HFF-Myc (cell line): Measurements from ENCODE around the gene PARD3.
A peak's percentile ranks its signal among the peaks of the same experiment; 100 is the strongest.

Source experiments
- DNase-seq: peaks from one replicate; pipeline ENCODE4 v3.0.0-alpha.2; 2011; ENCODE audit warnings: low read depth; ENCODE audit errors: extremely low read depth
- H3K4me3 ChIP-seq: replicated peaks from 2 replicates; pipeline ENCODE4 v1.5.1; 2011; ENCODE audit warnings: low read depth, mild to moderate bottlenecking, control low read depth, low read length
- TF ChIP-seq, protein P1 (sequence below): IDR thresholded peaks from 2 replicates; pipeline ENCODE4 v1.5.1; 2012; ENCODE audit warnings: mild to moderate bottlenecking, low read depth, low read length, control low read depth; ENCODE audit errors: missing control alignments

The PARD3 gene

DNA sequence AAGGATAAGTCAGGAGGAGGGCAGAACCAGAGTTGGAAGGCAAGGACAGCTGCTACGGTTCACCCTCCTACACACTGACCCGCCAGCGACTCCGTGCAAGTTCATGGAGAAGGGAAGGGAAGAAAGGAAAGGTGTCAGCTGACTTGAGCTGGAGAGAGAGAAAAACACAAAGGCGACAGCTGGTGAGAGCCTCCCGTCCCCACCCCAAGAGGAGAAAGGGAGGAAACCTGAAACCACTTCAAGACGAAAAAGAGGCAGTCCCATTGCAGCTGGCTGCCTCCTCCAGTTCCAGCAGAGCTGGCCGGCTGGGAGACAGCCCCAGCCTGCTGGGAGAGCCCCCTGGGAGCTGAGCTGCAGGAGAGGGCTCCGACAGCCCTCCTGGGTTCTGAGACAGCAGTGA is 75.2 kb downstream of the PARD3 start:
- DNase-seq: peak; percentile 83
- TF ChIP-seq, protein P1, sequence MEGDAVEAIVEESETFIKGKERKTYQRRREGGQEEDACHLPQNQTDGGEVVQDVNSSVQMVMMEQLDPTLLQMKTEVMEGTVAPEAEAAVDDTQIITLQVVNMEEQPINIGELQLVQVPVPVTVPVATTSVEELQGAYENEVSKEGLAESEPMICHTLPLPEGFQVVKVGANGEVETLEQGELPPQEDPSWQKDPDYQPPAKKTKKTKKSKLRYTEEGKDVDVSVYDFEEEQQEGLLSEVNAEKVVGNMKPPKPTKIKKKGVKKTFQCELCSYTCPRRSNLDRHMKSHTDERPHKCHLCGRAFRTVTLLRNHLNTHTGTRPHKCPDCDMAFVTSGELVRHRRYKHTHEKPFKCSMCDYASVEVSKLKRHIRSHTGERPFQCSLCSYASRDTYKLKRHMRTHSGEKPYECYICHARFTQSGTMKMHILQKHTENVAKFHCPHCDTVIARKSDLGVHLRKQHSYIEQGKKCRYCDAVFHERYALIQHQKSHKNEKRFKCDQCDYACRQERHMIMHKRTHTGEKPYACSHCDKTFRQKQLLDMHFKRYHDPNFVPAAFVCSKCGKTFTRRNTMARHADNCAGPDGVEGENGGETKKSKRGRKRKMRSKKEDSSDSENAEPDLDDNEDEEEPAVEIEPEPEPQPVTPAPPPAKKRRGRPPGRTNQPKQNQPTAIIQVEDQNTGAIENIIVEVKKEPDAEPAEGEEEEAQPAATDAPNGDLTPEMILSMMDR: no peak
- H3K4me3 ChIP-seq: no peak overlapping the region; the same call in 1 of the 2 replicates

DNA sequence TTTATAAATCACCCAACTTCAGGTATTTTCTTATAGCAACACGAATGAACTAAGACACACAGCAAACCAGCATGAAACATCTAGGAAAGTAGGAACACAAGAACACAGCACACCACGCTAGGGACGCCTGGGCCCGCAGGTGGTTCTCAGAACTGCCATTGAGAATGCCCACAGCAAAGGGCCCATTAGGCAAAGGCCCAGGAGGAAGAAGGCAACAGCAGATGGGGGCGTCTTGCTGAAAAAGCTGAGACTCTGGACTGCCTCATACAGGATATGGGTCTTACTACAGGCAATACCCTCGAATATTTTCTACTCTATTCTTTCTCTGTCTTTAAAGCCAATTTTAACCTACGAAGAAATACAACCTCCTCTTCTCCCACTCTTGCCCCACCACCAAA is 77.3 kb downstream of the PARD3 start:
- DNase-seq: no peak
- no peak overlapping the region for H3K4me3 ChIP-seq
- TF ChIP-seq, protein P1: no peak

DNA sequence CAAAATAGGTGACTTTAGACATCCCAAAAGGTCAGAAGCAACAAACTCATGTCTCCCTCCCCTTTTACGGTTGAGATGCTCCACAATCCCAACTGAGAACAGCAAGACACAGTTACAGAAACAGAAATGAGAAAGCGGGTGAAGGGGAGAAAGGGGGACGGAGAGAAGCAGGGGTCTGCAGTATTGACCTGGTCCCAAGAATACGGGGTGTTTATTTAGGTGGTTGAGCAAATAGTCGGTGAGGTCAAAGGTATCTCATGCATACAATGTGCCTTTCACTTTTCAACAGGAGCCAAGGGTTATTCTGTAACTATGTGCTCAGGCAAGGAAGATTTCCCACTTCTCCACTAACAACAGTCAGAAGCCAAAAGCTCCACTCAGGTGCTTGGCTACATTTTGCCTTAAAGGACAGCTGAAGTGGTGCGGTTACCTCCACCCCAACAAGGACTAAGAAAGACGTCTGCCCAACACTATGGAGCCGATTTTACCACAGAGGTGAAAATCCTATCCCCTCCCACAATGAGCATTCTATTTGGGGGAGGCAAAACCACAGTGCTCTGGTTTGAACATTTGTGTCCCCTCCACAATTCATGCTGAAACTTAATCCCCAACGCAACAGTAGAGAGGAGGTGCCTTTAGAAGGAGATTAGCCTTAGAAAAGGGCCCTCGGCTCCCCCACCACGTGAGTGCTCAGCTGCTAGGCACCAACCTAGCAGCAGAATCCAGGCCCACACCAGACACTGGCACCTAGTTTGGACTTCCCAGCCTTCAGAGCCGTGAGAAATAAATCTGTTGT is 77.9 kb downstream of the PARD3 start:
- TF ChIP-seq, protein P1: no peak
- no peak overlapping the region for H3K4me3 ChIP-seq
- no peak for DNase-seq

DNA sequence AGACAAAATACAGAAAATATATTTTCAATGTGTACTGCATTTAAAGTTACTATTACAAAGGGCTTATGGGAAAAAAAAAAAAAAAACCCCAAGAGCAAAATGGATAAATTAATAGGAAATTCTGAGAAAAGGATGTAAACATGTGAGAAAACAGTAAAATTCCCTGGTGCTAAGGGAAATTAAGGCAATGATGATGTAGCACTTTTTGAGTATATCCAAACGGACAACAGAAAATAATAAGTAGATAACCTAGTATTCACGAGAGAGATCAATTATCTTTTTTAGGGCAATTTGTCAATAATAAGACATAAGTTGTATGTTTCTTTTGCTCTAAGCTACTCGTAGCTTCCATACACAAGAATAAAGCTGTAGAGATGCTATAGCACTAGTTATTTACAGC is 80.2 kb downstream of the PARD3 start:
- H3K4me3 ChIP-seq: no peak overlapping the region
- no peak for DNase-seq
- TF ChIP-seq, protein P1: no peak

DNA sequence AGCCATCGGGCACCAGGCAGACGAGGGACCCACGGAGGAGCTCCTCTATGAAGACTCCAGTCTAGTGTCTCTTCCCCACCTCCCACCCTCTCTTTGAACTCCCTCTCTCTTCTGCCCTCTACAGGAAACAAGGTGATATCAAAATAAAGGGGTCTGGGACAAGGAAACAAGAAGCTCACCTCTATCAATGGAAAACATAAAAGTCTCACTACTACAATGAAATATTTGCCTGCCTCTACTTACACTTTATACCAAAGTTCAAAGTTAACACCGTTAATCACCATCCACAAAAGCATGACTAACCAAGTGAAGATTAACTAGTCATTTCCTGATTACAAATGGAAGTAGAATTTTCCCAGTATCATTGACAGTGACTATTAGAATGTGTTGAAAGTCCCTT is 82.2 kb downstream of the PARD3 start:
- TF ChIP-seq, protein P1: peak; percentile 31
- H3K4me3 ChIP-seq: no peak overlapping the region
- DNase-seq: no peak

DNA sequence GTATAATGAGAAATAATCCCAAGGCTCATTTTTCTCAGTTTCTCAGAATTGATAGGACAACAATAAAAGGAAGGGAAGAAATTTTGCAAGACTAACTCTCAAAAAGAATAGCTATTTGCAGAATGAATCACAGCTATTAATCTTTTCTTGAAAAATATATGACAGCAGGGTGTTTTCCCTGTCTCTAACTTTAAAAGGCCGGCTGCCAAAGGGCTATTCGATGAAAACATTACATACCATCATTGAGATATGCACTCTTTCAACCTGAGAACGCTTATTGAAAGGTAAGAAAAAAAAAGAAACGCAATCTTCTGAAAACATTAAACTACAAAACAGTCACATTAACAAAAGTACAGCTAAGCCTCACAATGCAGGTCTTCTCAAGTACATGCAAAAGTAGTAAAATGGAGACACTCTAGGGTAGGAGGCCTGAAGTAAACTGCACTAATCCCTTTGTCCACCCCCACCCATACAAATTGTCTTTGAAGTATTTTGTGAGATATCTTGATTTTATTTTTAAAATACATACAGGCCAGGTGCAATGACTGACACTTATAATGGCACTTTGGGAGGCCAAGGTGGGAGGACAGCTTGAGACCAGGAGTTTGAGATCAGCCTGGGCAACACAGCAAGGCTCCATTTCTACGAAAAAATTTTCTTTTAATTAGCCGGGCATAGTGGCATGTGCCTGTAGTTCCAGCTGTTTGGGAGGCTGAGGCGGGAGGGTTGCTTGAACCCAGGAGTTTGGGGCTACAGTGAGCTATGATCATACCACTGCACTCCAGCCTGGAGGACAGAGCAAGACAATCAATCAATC is 83.0 kb downstream of the PARD3 start:
- H3K4me3 ChIP-seq: no peak overlapping the region
- TF ChIP-seq, protein P1: no peak
- DNase-seq: no peak
